GM12892 (cell line): Measurements from ENCODE around the gene COMMD7.

Experiments
- POLR2A ChIP-seq: IDR thresholded peaks from 2 replicates; pipeline ENCODE4 v1.6.1; 2011; ENCODE audit warnings: low read depth, low read length, control low read depth
- POLR2AphosphoS5 ChIP-seq: IDR thresholded peaks from 2 replicates; pipeline ENCODE4 v1.6.1; 2011; ENCODE audit warnings: low read depth, low read length, control low read depth
- TAF1 ChIP-seq: IDR thresholded peaks from 2 replicates; pipeline ENCODE4 v1.6.1; 2011; ENCODE audit warnings: low read depth, mild to moderate bottlenecking, control low read depth, low read length, borderline replicate concordance

DNA sequence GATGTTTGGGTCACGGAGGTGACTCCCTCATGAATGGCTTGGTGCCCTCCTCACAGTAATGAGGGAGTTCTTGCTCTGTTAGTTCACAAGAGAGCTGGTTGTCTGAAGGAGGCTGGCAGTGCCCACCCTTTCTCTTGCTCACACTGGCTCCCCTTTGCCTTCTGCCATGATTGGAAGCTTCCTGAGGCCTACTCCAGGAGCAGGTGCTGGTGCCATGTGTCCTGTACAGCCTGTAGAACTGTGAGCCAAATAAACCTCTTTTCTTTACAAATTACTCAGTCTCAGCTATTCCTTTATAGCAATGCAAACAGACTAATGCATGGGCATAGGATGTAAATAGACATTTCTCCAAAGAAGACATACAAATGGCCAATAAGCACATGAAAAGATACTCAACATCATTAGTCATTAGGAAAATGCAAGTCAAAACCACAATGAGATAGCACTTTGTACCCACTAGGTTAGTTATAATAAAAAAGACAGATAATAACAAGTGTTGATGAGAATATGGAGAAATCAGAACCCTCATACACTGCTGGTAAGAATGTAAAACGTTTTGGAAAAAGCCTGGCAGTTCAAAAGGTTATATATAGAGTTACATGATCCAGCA lies 87.3 kb downstream of the COMMD7 start:
- TF ChIP-seq POLR2AphosphoS5 (no peak), TAF1 (no peak), POLR2A (no peak)
